ENCODE results near the gene SLC9C1.

DNA sequence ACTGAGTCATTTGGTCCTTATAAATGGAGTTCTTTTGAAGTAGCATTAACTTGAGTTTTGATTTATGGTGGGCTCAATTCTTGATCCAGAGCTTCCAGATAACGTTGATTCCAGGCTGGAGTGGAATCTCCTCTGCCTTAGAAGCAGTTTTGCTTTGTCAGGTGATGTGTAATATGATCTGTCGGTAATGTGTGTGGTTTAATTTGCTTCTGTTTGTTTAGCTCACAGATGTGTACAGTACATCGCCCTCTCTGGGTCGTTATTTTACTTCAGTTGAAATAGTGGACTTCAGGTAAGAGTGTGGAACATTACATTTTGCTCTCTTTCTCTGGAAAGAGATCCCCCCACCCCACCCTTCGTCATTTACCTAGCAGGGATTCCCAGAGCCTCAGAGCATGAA is 184.7 kb downstream of the SLC9C1 start:
- TF ChIP-seq, protein P1, sequence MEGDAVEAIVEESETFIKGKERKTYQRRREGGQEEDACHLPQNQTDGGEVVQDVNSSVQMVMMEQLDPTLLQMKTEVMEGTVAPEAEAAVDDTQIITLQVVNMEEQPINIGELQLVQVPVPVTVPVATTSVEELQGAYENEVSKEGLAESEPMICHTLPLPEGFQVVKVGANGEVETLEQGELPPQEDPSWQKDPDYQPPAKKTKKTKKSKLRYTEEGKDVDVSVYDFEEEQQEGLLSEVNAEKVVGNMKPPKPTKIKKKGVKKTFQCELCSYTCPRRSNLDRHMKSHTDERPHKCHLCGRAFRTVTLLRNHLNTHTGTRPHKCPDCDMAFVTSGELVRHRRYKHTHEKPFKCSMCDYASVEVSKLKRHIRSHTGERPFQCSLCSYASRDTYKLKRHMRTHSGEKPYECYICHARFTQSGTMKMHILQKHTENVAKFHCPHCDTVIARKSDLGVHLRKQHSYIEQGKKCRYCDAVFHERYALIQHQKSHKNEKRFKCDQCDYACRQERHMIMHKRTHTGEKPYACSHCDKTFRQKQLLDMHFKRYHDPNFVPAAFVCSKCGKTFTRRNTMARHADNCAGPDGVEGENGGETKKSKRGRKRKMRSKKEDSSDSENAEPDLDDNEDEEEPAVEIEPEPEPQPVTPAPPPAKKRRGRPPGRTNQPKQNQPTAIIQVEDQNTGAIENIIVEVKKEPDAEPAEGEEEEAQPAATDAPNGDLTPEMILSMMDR (IDR thresholded peaks at IDR 0.05), result no peak
- no peak for TF ChIP-seq POLR2A (IDR thresholded peaks at IDR 0.05)

All from esophagus squamous epithelium (tissue), 4 donors.